ENCODE data around the gene DOCK2. TPM values are rescaled to one million over a fixed set of nuclear protein-coding genes. Genes with fewer than 3 reads are reported as not detected.

DOCK2 gene
- total and polyA plus RNA-seq, 2 of the 8 experiments (the other 6 are each of a cell fraction or from before 2014, with no cell fraction given) = 3.9 to 5.7 TPM

DNA sequence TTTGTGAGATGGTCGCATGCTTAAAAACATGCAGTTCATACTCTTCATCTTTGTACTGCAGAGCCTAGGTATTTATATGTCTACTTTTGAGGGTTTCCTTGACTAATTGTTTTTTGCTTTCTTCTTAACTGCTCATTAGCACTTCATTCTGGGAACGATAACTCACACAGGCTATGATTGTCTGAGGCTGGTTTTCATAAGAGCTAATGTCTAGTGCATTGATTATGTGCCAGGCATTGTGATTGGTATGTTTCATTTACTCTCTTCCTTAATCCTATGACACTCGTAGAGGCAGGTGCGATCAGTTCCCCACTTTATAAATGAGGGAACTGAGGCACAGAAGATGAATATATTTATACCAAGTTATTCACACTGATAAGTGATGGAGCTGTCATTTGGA lies 249.6 kb downstream of the DOCK2 start:
- no peak overlapping the region for H2BK5ac ChIP-seq (ENCODE audit: low read depth, low read length)
- H4K91ac ChIP-seq (replicated peaks; ENCODE audit: insufficient read length, low read length) = no peak overlapping the region
- no peak overlapping the region for H3K4ac ChIP-seq (replicated peaks; ENCODE audit: insufficient read length, low read depth, low read length)
- no peak overlapping the region for H2AFZ ChIP-seq (ENCODE audit: low read length)
- no peak overlapping the region for H3K23ac ChIP-seq (ENCODE audit: insufficient read length)
- H4K20me1 ChIP-seq (replicated peaks in 1 of 2; ENCODE audit: control insufficient read depth in 1 of 2, insufficient read depth in 2 of 2, low read length in 2 of 2) = no peaks in the 10 kb centered on the region
- ChIA-PET POLR2A (ENCODE audit: partially characterized antibody) (no interaction called here), CTCF (ENCODE audit: partially characterized antibody) (no interaction called here)
- no peak overlapping the region for H3K4me2 ChIP-seq (ENCODE audit: insufficient read depth in 1 of 2, low read depth in 2 of 2, low read length in 2 of 2)
- no peak overlapping the region for H3K4me3 ChIP-seq (ENCODE audit: extremely low read depth in 1 of 4, insufficient read depth in 2 of 4, low read depth in 3 of 4, low read length in 4 of 4)
- H3K36me3 ChIP-seq (ENCODE audit: control insufficient read depth in 2 of 4, insufficient read depth in 4 of 4, low read length in 3 of 4) = no peaks in the 10 kb centered on the region
- no peak overlapping the region for H2BK12ac ChIP-seq (ENCODE audit: low read depth, low read length)
- 0 out of 7 replicates have a peak, but pooled peaks cover 0 to 2% (median 0%) of the 10 kb centered on the region in 4 experiments for H3K4me1 ChIP-seq (replicated peaks in 1 of 4; ENCODE audit: control insufficient read depth in 3 of 4, insufficient read depth in 4 of 4, low read length in 3 of 4)
- H2AK5ac ChIP-seq (ENCODE audit: low read depth, low read length) = no peak overlapping the region
- H3K79me1 ChIP-seq (ENCODE audit: low read depth, low read length) = no peaks in the 10 kb centered on the region
- H3K27ac ChIP-seq (ENCODE audit: low read depth, low read length) = no peak overlapping the region
- no peaks in the 10 kb centered on the region for H3K23me2 ChIP-seq (ENCODE audit: low read depth, low read length)
- 91% methylated on average over 4 of the region's 4 CpGs; no CpG with 5 or more reads in 1 of the 2 experiments for WGBS, 2 experiments (ENCODE audit: extremely low coverage in 1 of 2, insufficient coverage in 1 of 2, insufficient read length in 1 of 2, insufficient replicate concordance in 2 of 2, low coverage in 1 of 2, low lambda C conversion rate in 2 of 2, missing lambda C conversion rate in 1 of 2)
- no peak overlapping the region for H3K18ac ChIP-seq (ENCODE audit: extremely low read depth, low read length)
- no peak overlapping the region for H3K56ac ChIP-seq (replicated peaks; ENCODE audit: insufficient read length, low read depth, low read length)
- FAIRE-seq (no peak), DNase-seq (ENCODE audit: low read depth in 1 of 2, low spot score in 2 of 2) (no peak)
- no peaks in the 10 kb centered on the region for H3K79me2 ChIP-seq (ENCODE audit: control insufficient read depth in 1 of 2, insufficient read depth in 2 of 2, low read length in 2 of 2)
- no peak overlapping the region for H2BK20ac ChIP-seq (ENCODE audit: low read length)
- H4K5ac ChIP-seq (ENCODE audit: insufficient read length, low read depth, low read length) = no peak overlapping the region
- no peak overlapping the region for H2BK120ac ChIP-seq (replicated peaks; ENCODE audit: low read depth, low read length)
- no peaks in the 10 kb centered on the region for H3K9me3 ChIP-seq (ENCODE audit: insufficient read depth in 2 of 2, low read depth in 1 of 2, low read length in 1 of 2)
- H3K27me3 ChIP-seq (replicated peaks in 1 of 4; ENCODE audit: control insufficient read depth in 3 of 4, extremely low read depth in 1 of 4, insufficient read depth in 3 of 4, low read length in 3 of 4) = no peaks in the 10 kb centered on the region
- no peak overlapping the region for H4K8ac ChIP-seq (ENCODE audit: extremely low read depth, insufficient read depth, low read length)
- H3K14ac ChIP-seq (ENCODE audit: insufficient read length) = no peak overlapping the region
- no peak overlapping the region for H2BK15ac ChIP-seq (ENCODE audit: low read length)
- no peak overlapping the region for H3K9ac ChIP-seq (replicated peaks in 1 of 4; ENCODE audit: extremely low read depth in 1 of 4, low read depth in 3 of 4, low read length in 3 of 4)
- no peak for TF ChIP-seq SIX5 (IDR thresholded peaks at IDR 0.05; ENCODE audit: low read depth, low read length)
- TF ChIP-seq CHD1 (IDR thresholded peaks at IDR 0.05; ENCODE audit: low read depth, low read length) = no peak
- no peak for TF ChIP-seq GTF2F1 (IDR thresholded peaks at IDR 0.05; ENCODE audit: borderline replicate concordance, low read depth, low read length)
- no peak for TF ChIP-seq SP2 (IDR thresholded peaks at IDR 0.05; ENCODE audit: low read length)
- TF ChIP-seq SAP30 (IDR thresholded peaks at IDR 0.05; ENCODE audit: insufficient read depth, insufficient replicate concordance, low read length) = no peak
- TF ChIP-seq NANOG (IDR thresholded peaks at IDR 0.05; ENCODE audit: insufficient read depth, low read depth, low read length, poor library complexity, severe bottlenecking) = no peak
- TF ChIP-seq KDM1A (IDR thresholded peaks at IDR 0.05; ENCODE audit: borderline replicate concordance, low read length) = no peak
- TF ChIP-seq, protein P1, sequence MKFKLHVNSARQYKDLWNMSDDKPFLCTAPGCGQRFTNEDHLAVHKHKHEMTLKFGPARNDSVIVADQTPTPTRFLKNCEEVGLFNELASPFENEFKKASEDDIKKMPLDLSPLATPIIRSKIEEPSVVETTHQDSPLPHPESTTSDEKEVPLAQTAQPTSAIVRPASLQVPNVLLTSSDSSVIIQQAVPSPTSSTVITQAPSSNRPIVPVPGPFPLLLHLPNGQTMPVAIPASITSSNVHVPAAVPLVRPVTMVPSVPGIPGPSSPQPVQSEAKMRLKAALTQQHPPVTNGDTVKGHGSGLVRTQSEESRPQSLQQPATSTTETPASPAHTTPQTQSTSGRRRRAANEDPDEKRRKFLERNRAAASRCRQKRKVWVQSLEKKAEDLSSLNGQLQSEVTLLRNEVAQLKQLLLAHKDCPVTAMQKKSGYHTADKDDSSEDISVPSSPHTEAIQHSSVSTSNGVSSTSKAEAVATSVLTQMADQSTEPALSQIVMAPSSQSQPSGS (IDR thresholded peaks at IDR 0.05; ENCODE audit: low read length) = no peak
- TF ChIP-seq TAF7 (optimal IDR thresholded peaks at IDR 0.05; ENCODE audit: borderline replicate concordance, low read depth, low read length) = no peak
- TF ChIP-seq SIN3A (conservative IDR thresholded peaks at IDR 0.05 in 1 of 2, IDR thresholded peaks at IDR 0.05 in 1 of 2; ENCODE audit: low read depth in 1 of 2, low read length in 2 of 2) = no peak
- no peak for TF ChIP-seq CEBPB (IDR thresholded peaks at IDR 0.05; ENCODE audit: low read depth, low read length)
- no peak for TF ChIP-seq SIRT6 (IDR thresholded peaks at IDR 0.05; ENCODE audit: low read length)
- no peak for TF ChIP-seq RXRA (IDR thresholded peaks at IDR 0.05; ENCODE audit: insufficient read depth, low read depth, low read length)
